ENCODE data around the gene POLR2M. TPM values are rescaled to one million over a fixed set of nuclear protein-coding genes. Genes with fewer than 3 reads are reported as not detected.

POLR2M gene
- polyA plus RNA-seq, 3 donors: 14.4 to 29.4 (median 26.3) TPM

GRCh38 chr15:57743424-57743823, 36.9 kb downstream of the POLR2M start:
- Histone ChIP-seq H3K36me3 (replicated peaks in 1 of 2; ENCODE audit: control insufficient read depth in 1 of 2, insufficient read depth in 2 of 2, low read length in 2 of 2) (no peaks in the 10 kb centered on the region), H3K9me3 (replicated peaks in 1 of 2; ENCODE audit: control insufficient read depth in 1 of 2, insufficient read depth in 1 of 2, low read length in 2 of 2) (no peaks in the 10 kb centered on the region), H3K4me1 (ENCODE audit: control insufficient read depth in 1 of 2, insufficient read depth in 2 of 2, low read length in 2 of 2) (no peaks in the 10 kb centered on the region), H3K27ac (ENCODE audit: low read depth in 1 of 2, low read length in 2 of 2) (no peak overlapping the region), H3K27me3 (ENCODE audit: control insufficient read depth in 2 of 2, insufficient read depth in 2 of 2, low read length in 2 of 2) (no peaks in the 10 kb centered on the region), H2AFZ (ENCODE audit: insufficient read depth, low read depth, low read length, poor library complexity, severe bottlenecking) (no peak overlapping the region), H4K20me1 (ENCODE audit: insufficient read depth, low read length) (no peaks in the 10 kb centered on the region), H3K79me2 (ENCODE audit: insufficient read depth, low read length) (no peaks in the 10 kb centered on the region), H3K4me2 (replicated peaks; ENCODE audit: extremely low read depth, low read length, poor library complexity, severe bottlenecking) (no peak overlapping the region), H3K9ac (ENCODE audit: insufficient read depth, low read length, poor library complexity, severe bottlenecking) (no peak overlapping the region), H3K4me3 (replicated peaks in 1 of 3; ENCODE audit: low read depth in 2 of 3, low read length in 3 of 3) (no peak overlapping the region)
- H3K27me3 Mint-ChIP-seq (ENCODE audit: low read depth in 3 of 3): peaks cover under 1 to 6% (median 2%) of the 10 kb centered on the region in 3 donors
- TF ChIP-seq CTCF (IDR thresholded peaks at IDR 0.05): no peak
- intact Hi-C loops (cut with micrococcal nuclease): no loop called here
- H3K9me3 Mint-ChIP-seq: peaks cover 0 to 2% (median 0%) of the 10 kb centered on the region in 7 donors
- no peak overlapping the region for H3K27ac Mint-ChIP-seq
- 96% methylated on average over 2 of the region's 4 CpGs for WGBS (ENCODE audit: insufficient coverage)
- no peak for DNase-seq
- no peak overlapping the region for H3K4me3 Mint-ChIP-seq
- H3K4me1 Mint-ChIP-seq: peaks cover 7% of the 10 kb centered on the region
- no peaks in the 10 kb centered on the region for H3K36me3 Mint-ChIP-seq

GRCh38 chr15:57746786-57747185, 40.3 kb downstream of the POLR2M start:
- Mint-ChIP-seq H3K27ac (peak overlapping the region in 3 of 7 donors; percentile 15 to 68 (median 64)), H3K4me3 (peak overlapping the region; percentile 80 to 86), H3K36me3 (no peaks in the 10 kb centered on the region), H3K27me3 (ENCODE audit: low read depth in 3 of 3) (peaks cover 2 to 11% (median 5%) of the 10 kb centered on the region in 3 donors), H3K9me3 (peaks cover 0 to 2% (median 0%) of the 10 kb centered on the region in 7 donors), H3K4me1 (peaks cover 7% of the 10 kb centered on the region)
- 91% methylated on average over 5 of the region's 9 CpGs for WGBS (ENCODE audit: insufficient coverage)
- no peaks in the 10 kb centered on the region for H3K4me1 ChIP-seq (ENCODE audit: control insufficient read depth in 1 of 2, insufficient read depth in 2 of 2, low read length in 2 of 2)
- no peak for DNase-seq
- peak overlapping the region; percentile 58 for H2AFZ ChIP-seq (ENCODE audit: insufficient read depth, low read depth, low read length, poor library complexity, severe bottlenecking)
- peak overlapping the region; percentile 52 for H3K9ac ChIP-seq (ENCODE audit: insufficient read depth, low read length, poor library complexity, severe bottlenecking)
- peak overlapping the region; percentile 62 for H3K4me2 ChIP-seq (replicated peaks; ENCODE audit: extremely low read depth, low read length, poor library complexity, severe bottlenecking)
- peak overlapping the region; percentile 11 to 61 (median 15) for H3K4me3 ChIP-seq (replicated peaks in 1 of 3; ENCODE audit: low read depth in 2 of 3, low read length in 3 of 3)
- no peak for TF ChIP-seq CTCF (IDR thresholded peaks at IDR 0.05)
- no peak overlapping the region for H3K27ac ChIP-seq (ENCODE audit: low read depth in 1 of 2, low read length in 2 of 2)
- H3K9me3 ChIP-seq (replicated peaks in 1 of 2; ENCODE audit: control insufficient read depth in 1 of 2, insufficient read depth in 1 of 2, low read length in 2 of 2): no peaks in the 10 kb centered on the region
- intact Hi-C loops (cut with micrococcal nuclease): no loop called here
- H4K20me1 ChIP-seq (ENCODE audit: insufficient read depth, low read length): no peaks in the 10 kb centered on the region
- no peaks in the 10 kb centered on the region for H3K36me3 ChIP-seq (replicated peaks in 1 of 2; ENCODE audit: control insufficient read depth in 1 of 2, insufficient read depth in 2 of 2, low read length in 2 of 2)
- H3K27me3 ChIP-seq (ENCODE audit: control insufficient read depth in 2 of 2, insufficient read depth in 2 of 2, low read length in 2 of 2): no peaks in the 10 kb centered on the region
- H3K79me2 ChIP-seq (ENCODE audit: insufficient read depth, low read length): no peaks in the 10 kb centered on the region

Data from CD14-positive monocyte (primary cell).